GM21515 (cell line): Measurements from ENCODE around the gene OR8A1.
"Not testable (repeated sequence)": the region's sequence is repeated elsewhere in the genome, so short reads cannot be mapped to it uniquely, and the experiment has no call there.

ENCODE experiments used
- ATAC-seq: cut with Tn5 transposase; IDR thresholded peaks from one replicate; pipeline ENCODE4 v1.9.1; 2021; ENCODE audit not compliant: unreplicated experiment

The OR8A1 gene

DNA sequence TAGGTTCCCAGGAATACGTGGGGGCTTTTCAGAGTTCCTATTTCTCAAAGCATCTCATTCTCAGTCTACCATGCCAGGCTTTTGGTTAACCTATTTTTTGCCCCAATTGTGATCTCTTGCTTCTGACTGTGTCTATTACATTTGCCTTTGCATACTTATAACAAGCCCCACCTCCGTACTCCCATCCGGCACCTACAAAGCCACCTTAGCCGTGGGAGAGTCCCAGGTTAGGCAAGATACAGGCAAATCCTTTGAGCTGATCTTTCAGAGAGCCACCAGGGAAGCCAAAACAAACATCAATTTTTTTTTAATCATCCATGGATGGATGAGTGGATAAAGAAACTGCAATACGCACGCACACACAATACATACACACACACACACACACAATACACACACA is 22.8 kb downstream of the OR8A1 start:
- no peak for ATAC-seq

GRCh38 chr11:124595302-124595701 is 25.5 kb downstream of the OR8A1 start:
- ATAC-seq, result no peak

- ATAC-seq, result no peak
Observed at GRCh38 chr11:124597626-124598025, 27.8 kb downstream of the OR8A1 start.

DNA sequence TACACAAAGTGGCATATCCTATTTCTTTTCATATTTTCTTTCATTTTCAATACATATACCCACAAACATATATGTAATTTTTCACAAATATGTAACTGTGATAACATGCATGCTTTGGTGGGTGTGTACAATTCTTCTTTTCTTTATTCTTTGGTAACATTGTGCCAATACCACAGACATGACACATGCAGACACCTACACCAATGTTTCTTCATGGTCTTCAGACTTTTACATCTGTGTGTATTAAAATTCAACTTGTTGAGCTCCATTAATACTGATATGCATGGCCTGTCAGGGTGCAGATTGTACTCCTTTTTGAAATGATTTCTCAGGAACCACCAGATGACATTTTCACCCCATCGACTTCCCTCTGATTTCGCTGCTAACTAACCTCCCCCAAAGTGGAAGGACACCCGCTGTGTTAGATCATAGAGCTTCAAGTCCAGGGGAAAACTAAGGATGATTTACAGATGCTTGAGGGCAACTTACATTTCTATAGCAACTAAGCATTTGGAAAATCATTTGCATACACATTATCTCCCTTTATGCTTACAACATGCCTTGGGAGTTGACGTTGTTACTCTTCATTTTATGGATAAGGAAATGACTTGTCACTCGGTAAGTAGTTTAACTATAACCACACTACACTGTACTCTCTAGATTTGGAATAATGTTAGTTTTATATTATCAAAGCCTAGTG is 31.0 kb downstream of the OR8A1 start:
- no peak for ATAC-seq

GRCh38 chr11:124602193-124602592 is 32.4 kb downstream of the OR8A1 start:
- no peak for ATAC-seq

GRCh38 chr11:124602723-124603122 is 32.9 kb downstream of the OR8A1 start:
- ATAC-seq, result not testable (repeated sequence)

DNA sequence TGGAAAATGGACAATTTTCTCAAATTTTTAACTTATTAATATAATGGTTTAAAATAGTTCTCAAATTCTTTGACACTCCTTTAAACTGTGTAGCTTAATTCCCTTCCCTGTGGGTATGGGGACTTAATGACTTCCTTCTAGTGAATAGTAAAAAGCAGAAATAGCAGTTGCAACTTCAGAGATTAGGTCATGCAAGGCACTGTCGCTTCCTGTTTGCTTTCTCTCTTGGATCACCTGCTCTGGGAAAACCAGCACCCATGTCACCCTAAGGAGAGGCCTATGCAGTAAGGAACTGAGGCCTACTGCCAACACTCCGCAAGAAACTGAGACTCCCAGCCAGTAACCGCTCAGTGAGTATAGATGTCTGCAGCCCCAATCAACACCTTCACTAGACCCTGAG is 35.9 kb downstream of the OR8A1 start:
- ATAC-seq, result no peak

GRCh38 chr11:124608147-124608546 is 38.4 kb downstream of the OR8A1 start:
- ATAC-seq, result no peak

- ATAC-seq, result no peak
Observed at GRCh38 chr11:124610295-124610694, 40.5 kb downstream of the OR8A1 start.

- no peak for ATAC-seq
Observed at GRCh38 chr11:124611064-124611463, 41.3 kb downstream of the OR8A1 start, which contains the start of gene PANX3. Gene PANX3, plus strand, starts transcription at chr11:124611428. Its CDS starts 129 bp downstream, at chr11:124611557.

DNA sequence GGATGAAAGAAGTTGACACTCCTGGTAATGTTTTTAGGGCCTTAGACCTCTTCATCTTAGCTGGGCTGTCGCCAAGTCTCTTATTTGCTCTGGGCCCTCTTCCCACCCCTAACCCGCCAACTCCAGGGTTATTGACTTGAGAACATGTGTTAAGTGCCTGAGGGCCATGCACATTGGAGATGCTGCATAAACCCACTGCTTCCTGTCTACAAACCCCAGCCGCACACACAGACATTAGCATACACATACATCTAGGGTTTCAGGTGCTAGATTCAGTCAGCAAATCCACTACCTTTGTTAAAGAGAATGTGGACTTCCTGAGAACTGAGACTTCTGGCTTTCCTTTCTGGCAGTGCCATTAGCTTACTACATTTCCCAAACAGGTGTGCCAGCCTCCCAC is 42.2 kb downstream of the OR8A1 start:
- ATAC-seq, result no peak

GRCh38 chr11:124612567-124613246 is 42.9 kb downstream of the OR8A1 start:
- ATAC-seq, result no peak

GRCh38 chr11:124618863-124619262 is 49.1 kb downstream of the OR8A1 start:
- no peak for ATAC-seq
